ENCODE data around the gene MACROD2.

The MACROD2 gene

GRCh38 chr20:15339264-15339663 is 1343.9 kb downstream of the MACROD2 start:
- no peak for DNase-seq (ENCODE audit: low read depth, low spot score)
- no peak overlapping the region for H3K4me3 ChIP-seq (ENCODE audit: insufficient read length, low read depth)
- TF ChIP-seq SUZ12 (IDR thresholded peaks at IDR 0.05; ENCODE audit: extremely low read depth, insufficient read depth, insufficient read length) = no peak
- TF ChIP-seq YY1 (IDR thresholded peaks at IDR 0.05; ENCODE audit: insufficient read depth, insufficient read length) = no peak
- no peak for TF ChIP-seq ZNF274 (IDR thresholded peaks at IDR 0.05; ENCODE audit: low read depth, low read length)
- no peaks in the 10 kb centered on the region for H3K4me1 ChIP-seq (ENCODE audit: insufficient read depth, insufficient read length)
- H3K27me3 ChIP-seq (ENCODE audit: insufficient read depth, insufficient read length) = no peaks in the 10 kb centered on the region
- no peak overlapping the region for H3K9ac ChIP-seq (ENCODE audit: insufficient read length, low read depth)
- no peaks in the 10 kb centered on the region for H3K36me3 ChIP-seq (ENCODE audit: insufficient read depth, insufficient read length, low read length)
- H3K9me3 ChIP-seq (ENCODE audit: insufficient read depth, low read length) = no peaks in the 10 kb centered on the region

- no peaks in the 10 kb centered on the region for H3K9me3 ChIP-seq (ENCODE audit: insufficient read depth, low read length)
- no peaks in the 10 kb centered on the region for H3K36me3 ChIP-seq (ENCODE audit: insufficient read depth, insufficient read length, low read length)
- TF ChIP-seq YY1 (IDR thresholded peaks at IDR 0.05; ENCODE audit: insufficient read depth, insufficient read length) = no peak
- TF ChIP-seq ZNF274 (IDR thresholded peaks at IDR 0.05; ENCODE audit: low read depth, low read length) = no peak
- no peak for TF ChIP-seq SUZ12 (IDR thresholded peaks at IDR 0.05; ENCODE audit: extremely low read depth, insufficient read depth, insufficient read length)
Observed at GRCh38 chr20:15342991-15343523, 1347.7 kb downstream of the MACROD2 start.

DNA sequence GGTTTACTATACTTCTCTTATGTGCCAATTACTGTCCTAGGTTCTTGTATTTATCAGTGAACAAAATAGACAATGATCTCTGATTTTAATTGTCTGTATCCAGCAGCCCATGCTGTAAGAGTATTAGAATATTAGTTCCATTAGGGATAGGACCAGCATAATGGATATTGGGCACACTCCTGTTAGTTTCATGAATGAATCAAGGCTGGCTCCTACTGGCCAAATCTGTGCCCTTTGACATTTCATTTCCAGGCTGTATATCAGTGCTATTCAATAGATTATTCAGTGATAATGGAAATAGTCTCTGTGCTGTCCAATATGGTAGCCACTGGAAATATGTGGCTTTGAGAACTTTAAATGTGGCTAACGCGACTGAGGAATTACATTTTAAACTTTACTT is 1350.0 kb downstream of the MACROD2 start:
- no peak for DNase-seq (ENCODE audit: low read depth, low spot score)
- no peak overlapping the region for H3K4me3 ChIP-seq (ENCODE audit: insufficient read length, low read depth)
- H3K27me3 ChIP-seq (ENCODE audit: insufficient read depth, insufficient read length) = no peaks in the 10 kb centered on the region
- no peaks in the 10 kb centered on the region for H3K9me3 ChIP-seq (ENCODE audit: insufficient read depth, low read length)
- no peaks in the 10 kb centered on the region for H3K36me3 ChIP-seq (ENCODE audit: insufficient read depth, insufficient read length, low read length)
- no peak overlapping the region for H3K9ac ChIP-seq (ENCODE audit: insufficient read length, low read depth)
- TF ChIP-seq ZNF274 (IDR thresholded peaks at IDR 0.05; ENCODE audit: low read depth, low read length) = no peak
- no peak for TF ChIP-seq SUZ12 (IDR thresholded peaks at IDR 0.05; ENCODE audit: extremely low read depth, insufficient read depth, insufficient read length)
- no peak for TF ChIP-seq YY1 (IDR thresholded peaks at IDR 0.05; ENCODE audit: insufficient read depth, insufficient read length)
- H3K4me1 ChIP-seq (ENCODE audit: insufficient read depth, insufficient read length) = no peaks in the 10 kb centered on the region

More at GRCh38 chr20:15342991-15343523, 1347.7 kb downstream of the MACROD2 start:
- Histone ChIP-seq H3K4me3 (ENCODE audit: insufficient read length, low read depth) (no peak overlapping the region), H3K4me1 (ENCODE audit: insufficient read depth, insufficient read length) (no peaks in the 10 kb centered on the region), H3K9ac (ENCODE audit: insufficient read length, low read depth) (no peak overlapping the region), H3K27me3 (ENCODE audit: insufficient read depth, insufficient read length) (no peaks in the 10 kb centered on the region)
- no peak for DNase-seq (ENCODE audit: low read depth, low spot score)

DNA sequence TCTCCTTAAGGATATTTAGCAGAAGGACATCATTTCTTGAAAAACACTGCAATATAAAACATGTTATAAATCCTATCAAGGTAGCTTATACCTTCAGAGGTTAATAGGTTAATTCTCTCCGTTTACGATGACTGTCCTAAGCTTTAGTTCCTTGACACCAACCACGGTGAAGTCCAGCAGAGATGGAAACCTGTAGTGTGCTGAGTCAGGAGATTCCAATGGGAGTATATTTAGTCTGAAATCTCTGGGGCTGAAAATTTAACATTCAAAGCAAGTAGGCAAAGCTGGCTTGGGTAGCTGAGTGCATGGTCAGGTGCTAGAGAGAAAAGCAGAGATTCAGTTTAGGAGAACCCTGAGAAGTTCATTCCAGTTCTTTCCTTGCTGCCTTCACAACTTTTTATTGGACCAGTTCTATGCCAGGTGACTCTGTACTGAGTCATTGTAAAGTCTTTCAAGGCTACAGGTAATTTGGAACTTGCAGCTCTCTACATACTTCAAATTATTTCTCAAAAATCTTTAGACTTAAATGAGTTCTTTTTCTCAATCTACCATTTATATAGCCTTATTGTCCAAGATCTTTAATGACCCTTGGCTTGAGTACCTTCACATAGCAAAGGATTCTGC is 1351.5 kb downstream of the MACROD2 start:
- no peaks in the 10 kb centered on the region for H3K27me3 ChIP-seq (ENCODE audit: insufficient read depth, insufficient read length)
- no peaks in the 10 kb centered on the region for H3K36me3 ChIP-seq (ENCODE audit: insufficient read depth, insufficient read length, low read length)
- no peak overlapping the region for H3K4me3 ChIP-seq (ENCODE audit: insufficient read length, low read depth)
- no peak for TF ChIP-seq ZNF274 (IDR thresholded peaks at IDR 0.05; ENCODE audit: low read depth, low read length)
- TF ChIP-seq SUZ12 (IDR thresholded peaks at IDR 0.05; ENCODE audit: extremely low read depth, insufficient read depth, insufficient read length) = no peak
- no peak for TF ChIP-seq YY1 (IDR thresholded peaks at IDR 0.05; ENCODE audit: insufficient read depth, insufficient read length)
- no peak for DNase-seq (ENCODE audit: low read depth, low spot score)
- H3K9me3 ChIP-seq (ENCODE audit: insufficient read depth, low read length) = no peaks in the 10 kb centered on the region
- no peak overlapping the region for H3K9ac ChIP-seq (ENCODE audit: insufficient read length, low read depth)
- no peaks in the 10 kb centered on the region for H3K4me1 ChIP-seq (ENCODE audit: insufficient read depth, insufficient read length)

DNA sequence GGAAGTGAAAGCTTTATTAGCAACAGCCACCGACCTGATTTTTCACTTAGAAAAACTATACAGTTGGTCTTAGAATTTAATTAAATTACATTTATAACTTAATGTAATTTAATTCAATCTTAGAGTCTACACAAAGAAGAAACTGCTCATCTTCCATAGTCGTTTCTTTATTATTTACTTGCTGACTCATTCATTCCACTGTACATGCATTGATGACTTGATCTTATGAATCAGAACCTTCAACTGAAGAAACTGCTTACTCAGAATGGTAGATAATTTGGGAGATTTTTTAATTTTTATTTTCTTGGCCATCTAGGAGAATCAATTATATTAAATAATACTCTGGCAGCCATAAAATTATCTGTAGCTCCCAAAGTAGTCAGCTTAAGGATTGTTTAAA is 1363.7 kb downstream of the MACROD2 start:
- TF ChIP-seq SUZ12 (IDR thresholded peaks at IDR 0.05; ENCODE audit: extremely low read depth, insufficient read depth, insufficient read length) = no peak
- Histone ChIP-seq H3K4me1 (ENCODE audit: insufficient read depth, insufficient read length) (no peaks in the 10 kb centered on the region), H3K27me3 (ENCODE audit: insufficient read depth, insufficient read length) (no peaks in the 10 kb centered on the region), H3K4me3 (ENCODE audit: insufficient read length, low read depth) (no peak overlapping the region), H3K9ac (ENCODE audit: insufficient read length, low read depth) (no peak overlapping the region), H3K9me3 (ENCODE audit: insufficient read depth, low read length) (no peaks in the 10 kb centered on the region), H3K36me3 (ENCODE audit: insufficient read depth, insufficient read length, low read length) (no peaks in the 10 kb centered on the region)
- DNase-seq (ENCODE audit: low read depth, low spot score) = no peak

DNA sequence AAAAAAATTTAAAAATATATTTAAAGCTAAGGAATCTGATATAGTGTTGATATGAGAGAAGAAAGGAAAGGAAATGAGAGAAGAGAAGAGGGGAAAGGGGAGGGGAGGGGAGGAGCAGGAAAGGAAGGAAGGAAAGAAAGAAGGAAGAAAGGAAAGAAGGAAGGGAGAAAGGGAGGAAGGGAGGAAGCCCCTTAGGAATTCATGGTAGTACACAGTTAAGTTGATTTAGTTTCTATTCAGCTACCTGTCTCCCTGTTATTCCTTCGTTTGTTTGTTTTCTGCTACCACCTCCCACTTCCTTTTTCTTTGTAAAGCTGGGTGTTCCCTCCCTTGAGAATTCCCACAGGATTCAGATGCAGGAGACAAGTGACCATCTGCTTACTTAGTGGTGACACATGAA is 1367.5 kb downstream of the MACROD2 start:
- Histone ChIP-seq H3K4me3 (ENCODE audit: insufficient read length, low read depth) (no peak overlapping the region), H3K27me3 (ENCODE audit: insufficient read depth, insufficient read length) (no peaks in the 10 kb centered on the region), H3K9ac (ENCODE audit: insufficient read length, low read depth) (no peak overlapping the region), H3K9me3 (ENCODE audit: insufficient read depth, low read length) (no peaks in the 10 kb centered on the region), H3K36me3 (ENCODE audit: insufficient read depth, insufficient read length, low read length) (no peaks in the 10 kb centered on the region), H3K4me1 (ENCODE audit: insufficient read depth, insufficient read length) (no peaks in the 10 kb centered on the region)
- TF ChIP-seq YY1 (IDR thresholded peaks at IDR 0.05; ENCODE audit: insufficient read depth, insufficient read length) (no peak), ZNF274 (IDR thresholded peaks at IDR 0.05; ENCODE audit: low read depth, low read length) (no peak)
- DNase-seq (ENCODE audit: low read depth, low spot score) = no peak

- no peaks in the 10 kb centered on the region for H3K4me1 ChIP-seq (ENCODE audit: insufficient read depth, insufficient read length)
- no peak overlapping the region for H3K9ac ChIP-seq (ENCODE audit: insufficient read length, low read depth)
- H3K36me3 ChIP-seq (ENCODE audit: insufficient read depth, insufficient read length, low read length) = no peaks in the 10 kb centered on the region
- H3K27me3 ChIP-seq (ENCODE audit: insufficient read depth, insufficient read length) = no peaks in the 10 kb centered on the region
- TF ChIP-seq SUZ12 (IDR thresholded peaks at IDR 0.05; ENCODE audit: extremely low read depth, insufficient read depth, insufficient read length) (no peak), YY1 (IDR thresholded peaks at IDR 0.05; ENCODE audit: insufficient read depth, insufficient read length) (no peak), ZNF274 (IDR thresholded peaks at IDR 0.05; ENCODE audit: low read depth, low read length) (no peak)
- no peak overlapping the region for H3K4me3 ChIP-seq (ENCODE audit: insufficient read length, low read depth)
- DNase-seq (ENCODE audit: low read depth, low spot score) = no peak
- no peaks in the 10 kb centered on the region for H3K9me3 ChIP-seq (ENCODE audit: insufficient read depth, low read length)
Observed at GRCh38 chr20:15364781-15365180, 1369.5 kb downstream of the MACROD2 start.
